Fibroblast of upper back skin (primary cell): Measurements from ENCODE around the gene ELK3.

Experiments
- DNase-seq: peaks from one replicate; pipeline ENCODE4 v3.0.0-alpha.2; 2013

Gene ELK3

GRCh38 chr12:96235484-96235826, 41.3 kb downstream of the ELK3 start:
- DNase-seq, result no peak

GRCh38 chr12:96236221-96236822, 42.1 kb downstream of the ELK3 start:
- DNase-seq, result peak; percentile 81

GRCh38 chr12:96237035-96237434, 42.9 kb downstream of the ELK3 start:
- peak; percentile 55 for DNase-seq

GRCh38 chr12:96237465-96238077, 43.4 kb downstream of the ELK3 start:
- peak; percentile 96 for DNase-seq

GRCh38 chr12:96238336-96239047, 44.3 kb downstream of the ELK3 start:
- no peak for DNase-seq

GRCh38 chr12:96239711-96240635, 45.8 kb downstream of the ELK3 start:
- DNase-seq, result peak; percentile 40

- peak; percentile 21 for DNase-seq
These were observed 46.5 kb downstream of the ELK3 start for GRCh38 chr12:96240656-96241055.

- no peak for DNase-seq
These were observed 47.3 kb downstream of the ELK3 start for GRCh38 chr12:96241431-96241830.

GRCh38 chr12:96241846-96242256, 47.7 kb downstream of the ELK3 start:
- DNase-seq, result peak; percentile 64

GRCh38 chr12:96242597-96242996, 48.4 kb downstream of the ELK3 start:
- no peak for DNase-seq

- DNase-seq, result no peak
These were observed 50.7 kb downstream of the ELK3 start for GRCh38 chr12:96244826-96245225.

- DNase-seq, result no peak
These were observed 52.8 kb downstream of the ELK3 start for GRCh38 chr12:96246926-96247505.

- peak; percentile 39 for DNase-seq
These were observed 53.4 kb downstream of the ELK3 start for GRCh38 chr12:96247563-96247962.

- no peak for DNase-seq
These were observed 54.2 kb downstream of the ELK3 start for GRCh38 chr12:96248136-96248931.

GRCh38 chr12:96249196-96250118, 55.3 kb downstream of the ELK3 start:
- DNase-seq, result peak; percentile 43

- DNase-seq, result no peak
These were observed 56.0 kb downstream of the ELK3 start for GRCh38 chr12:96250119-96250685.

GRCh38 chr12:96255077-96255476, 60.9 kb downstream of the ELK3 start:
- no peak for DNase-seq

GRCh38 chr12:96256672-96257361, 62.6 kb downstream of the ELK3 start:
- no peak for DNase-seq

- no peak for DNase-seq
These were observed 63.5 kb downstream of the ELK3 start for GRCh38 chr12:96257550-96258103.
